ENCODE results near the gene CNOT6L. TPM values are rescaled to one million over a fixed set of nuclear protein-coding genes. Genes with fewer than 3 reads are reported as not detected.

The CNOT6L gene
- 10 to 100 TPM; 88.4 to 90.6 TPM for total RNA-seq

- ChIA-PET CTCF (interaction anchor here (0.6 to 1.9 kb wide), 6 partner anchors 24 to 757 kb away, joined by 3 to 8 read pairs (median 4); partner anchors contain the start of gene MRPL1), POLR2A (interaction anchor here (0.6 to 3.0 kb wide), 8 partner anchors 18 to 1879 kb away, joined by 3 to 87 read pairs (median 4); partner anchors contain the start of gene MRPL1)
Measured at GRCh38 chr4:77818602-77819403, at the start of gene CNOT6L. TSS of gene CNOT6L (minus strand) at chr4:77819368. CDS start at chr4:77819308, 60 bp downstream.

- CTCF ChIA-PET: interaction anchor here (0.7 kb wide), 1 partner anchor 17 kb away, joined by 3 read pairs; no protein-coding TSS in a partner anchor
- POLR2A ChIA-PET: no interaction called here
Measured at GRCh38 chr4:77865259-77865658, 46.1 kb upstream of the CNOT6L start.

GRCh38 chr4:77863341-77863740 is 44.2 kb upstream of the CNOT6L start:
- ChIA-PET POLR2A (interaction anchor here (0.6 to 2.5 kb wide), 3 partner anchors 10 to 80 kb away, joined by 5 to 29 read pairs (median 5); no protein-coding TSS in a partner anchor), CTCF (interaction anchor here (0.6 to 0.7 kb wide), 2 partner anchors 24 to 45 kb away, joined by 4 read pairs; no protein-coding TSS in a partner anchor)

GRCh38 chr4:77862478-77863216 is 43.5 kb upstream of the CNOT6L start, which contains the start of gene MRPL1:
TSS of gene MRPL1 (plus strand) at chr4:77862830. CDS start at chr4:77862849, 19 bp downstream.
- POLR2A ChIA-PET: interaction anchor here (0.5 to 2.7 kb wide), 12 partner anchors 10 to 1716 kb away, joined by 3 to 87 read pairs (median 4); no protein-coding TSS in a partner anchor
- CTCF ChIA-PET: interaction anchor here (0.9 to 2.3 kb wide), 6 partner anchors 9 to 261 kb away, joined by 3 to 26 read pairs (median 6); partner anchors contain the start of gene CNOT6L

GRCh38 chr4:77861495-77861894 is 42.3 kb upstream of the CNOT6L start:
- ChIA-PET POLR2A (interaction anchor here (0.6 to 2.7 kb wide), 6 partner anchors 9 to 232 kb away, joined by 3 to 87 read pairs (median 16); no protein-coding TSS in a partner anchor), CTCF (interaction anchor here (0.7 to 2.3 kb wide), 7 partner anchors 10 to 260 kb away, joined by 3 to 26 read pairs (median 3); partner anchors contain the start of gene CNOT6L)

GRCh38 chr4:77859256-77859655 is 40.1 kb upstream of the CNOT6L start:
- ChIA-PET POLR2A (interaction anchor here (1.0 kb wide), 1 partner anchor 39 kb away, joined by 4 read pairs; no protein-coding TSS in a partner anchor), CTCF (interaction anchor here (0.9 kb wide), 1 partner anchor 131 kb away, joined by 3 read pairs; no protein-coding TSS in a partner anchor)

- ChIA-PET POLR2A (interaction anchor here (3.1 kb wide), 1 partner anchor 36 kb away, joined by 28 read pairs; no protein-coding TSS in a partner anchor), CTCF (interaction anchor here (0.5 to 1.2 kb wide), 4 partner anchors 10 to 70 kb away, joined by 3 to 7 read pairs (median 4); no protein-coding TSS in a partner anchor)
Measured at GRCh38 chr4:77856152-77856551, 37.0 kb upstream of the CNOT6L start.

GRCh38 chr4:77854431-77855111 is 35.4 kb upstream of the CNOT6L start:
- CTCF ChIA-PET: no interaction called here
- POLR2A ChIA-PET: interaction anchor here (0.6 to 3.1 kb wide), 3 partner anchors 34 to 39 kb away, joined by 3 to 28 read pairs (median 19); no protein-coding TSS in a partner anchor

GRCh38 chr4:77852892-77853495 is 33.8 kb upstream of the CNOT6L start:
- ChIA-PET CTCF (interaction anchor here (0.6 to 1.6 kb wide), 3 partner anchors 9 to 34 kb away, joined by 3 to 4 read pairs (median 4); partner anchors contain the start of genes CNOT6L and MRPL1), POLR2A (interaction anchor here (1.1 to 2.7 kb wide), 3 partner anchors 9 to 34 kb away, joined by 3 to 29 read pairs (median 19); partner anchors contain the start of genes CNOT6L and MRPL1)

GRCh38 chr4:77849278-77849965 is 30.3 kb upstream of the CNOT6L start:
- ChIA-PET CTCF (no interaction called here), POLR2A (no interaction called here)

- ChIA-PET CTCF (interaction anchor here (0.5 kb wide), 1 partner anchor 16 kb away, joined by 3 read pairs; no protein-coding TSS in a partner anchor), POLR2A (no interaction called here)
Measured at GRCh38 chr4:77848508-77848907, 29.3 kb upstream of the CNOT6L start.

GRCh38 chr4:77845929-77846328 is 26.8 kb upstream of the CNOT6L start:
- ChIA-PET POLR2A (no interaction called here), CTCF (interaction anchor here (0.7 to 1.2 kb wide), 2 partner anchors 11 to 15 kb away, joined by 3 read pairs; no protein-coding TSS in a partner anchor)

GRCh38 chr4:77845400-77845799 is 26.2 kb upstream of the CNOT6L start:
- ChIA-PET CTCF (interaction anchor here (0.7 to 1.9 kb wide), 4 partner anchors 11 to 28 kb away, joined by 3 to 5 read pairs (median 4); no protein-coding TSS in a partner anchor), POLR2A (no interaction called here)

- ChIA-PET CTCF (interaction anchor here (0.8 to 1.9 kb wide), 3 partner anchors 17 to 27 kb away, joined by 3 to 5 read pairs (median 4); no protein-coding TSS in a partner anchor), POLR2A (interaction anchor here (1.0 kb wide), 1 partner anchor 24 kb away, joined by 3 read pairs; no protein-coding TSS in a partner anchor)
Measured at GRCh38 chr4:77844363-77844762, 25.2 kb upstream of the CNOT6L start.

GRCh38 chr4:77843628-77844027 is 24.5 kb upstream of the CNOT6L start:
- CTCF ChIA-PET: interaction anchor here (0.8 to 1.9 kb wide), 2 partner anchors 17 to 18 kb away, joined by 3 to 4 read pairs; no protein-coding TSS in a partner anchor
- POLR2A ChIA-PET: interaction anchor here (1.0 kb wide), 1 partner anchor 23 kb away, joined by 3 read pairs; no protein-coding TSS in a partner anchor

- POLR2A ChIA-PET: no interaction called here
- CTCF ChIA-PET: no interaction called here
Measured at GRCh38 chr4:77834403-77834802, 15.2 kb upstream of the CNOT6L start.

Measured in activated CD8-positive, alpha-beta memory T cell treated with anti-CD3 and anti-CD28 coated beads for 36 hours (primary cell).